Head of caudate nucleus (tissue), 42 donors: ENCODE measurements around the gene NR6A1.

ENCODE experiments used
- DNase-seq, 42 donors: peaks; one replicate each; pipeline versions ENCODE4 v3.0.0 to v3.0.0-alpha.2; 2020 to 2021; ENCODE audit warnings: mixed read lengths in 7 of 42
- intact Hi-C: fragments of 100-400 bp; cut with DNase I; formaldehyde crosslinking; loops from one replicate; pipeline ENCODE4 v1.15.0; 2022

NR6A1 gene

DNA sequence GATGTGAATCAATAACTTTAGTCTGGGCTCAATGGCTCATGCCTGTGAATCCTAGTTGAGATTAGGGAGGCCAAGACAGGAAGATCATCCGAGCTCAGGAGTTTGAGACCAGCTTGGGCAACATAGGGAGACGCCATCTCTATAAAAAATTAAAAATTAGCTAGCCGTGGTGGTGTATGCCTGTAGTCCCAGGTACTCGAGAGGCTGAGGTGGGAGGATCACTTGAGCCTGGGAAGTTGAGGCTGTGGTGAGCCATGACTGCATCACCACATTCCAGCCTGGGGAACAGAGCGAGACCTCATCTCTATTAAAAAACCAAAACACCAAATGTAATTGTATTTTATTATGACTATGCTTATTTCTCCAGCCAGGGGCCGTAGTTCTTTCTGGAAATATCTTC is 194.4 kb downstream of the NR6A1 start:
- DNase-seq = no peak
- intact Hi-C loops = no loop called here

DNA sequence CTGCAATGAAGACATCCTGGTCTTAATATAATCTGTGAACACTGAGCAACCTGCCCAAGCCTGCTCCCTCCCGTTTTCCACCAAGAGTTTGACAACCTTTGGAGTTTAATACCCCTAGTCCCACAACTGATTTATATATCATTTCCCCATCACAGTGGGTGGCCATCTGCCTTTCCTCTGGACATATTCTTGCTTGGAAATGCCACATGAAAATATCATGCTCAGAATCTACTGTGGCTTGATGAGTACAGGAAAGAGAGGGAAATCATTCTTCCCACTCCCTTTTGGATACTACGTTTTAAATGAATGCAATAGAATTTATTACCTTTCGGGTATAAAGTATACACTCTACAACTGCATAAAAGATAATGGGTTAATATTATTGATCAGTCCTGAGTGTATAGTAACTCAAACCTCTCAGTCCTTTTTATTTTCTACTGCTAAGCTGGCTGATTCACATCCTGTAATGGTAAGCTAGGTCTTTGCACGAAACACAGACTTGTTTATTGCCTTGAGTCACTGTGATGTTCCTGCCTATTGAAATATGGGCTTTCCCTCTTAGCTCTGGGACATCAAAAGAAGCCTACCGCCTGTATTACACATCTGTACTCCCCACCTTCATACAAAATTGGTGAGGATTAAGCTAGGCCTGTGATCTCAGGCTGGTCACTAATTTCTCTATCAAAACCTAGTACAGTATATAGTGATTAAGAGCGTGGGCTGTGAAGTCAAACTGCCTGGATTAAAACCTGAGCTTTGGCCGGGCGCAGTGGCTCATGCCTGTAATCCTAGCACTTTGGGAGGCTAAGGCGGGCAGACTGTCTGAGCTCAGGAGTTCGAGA is 196.4 kb downstream of the NR6A1 start:
- DNase-seq = no peak
- intact Hi-C loops = no loop called here

DNA sequence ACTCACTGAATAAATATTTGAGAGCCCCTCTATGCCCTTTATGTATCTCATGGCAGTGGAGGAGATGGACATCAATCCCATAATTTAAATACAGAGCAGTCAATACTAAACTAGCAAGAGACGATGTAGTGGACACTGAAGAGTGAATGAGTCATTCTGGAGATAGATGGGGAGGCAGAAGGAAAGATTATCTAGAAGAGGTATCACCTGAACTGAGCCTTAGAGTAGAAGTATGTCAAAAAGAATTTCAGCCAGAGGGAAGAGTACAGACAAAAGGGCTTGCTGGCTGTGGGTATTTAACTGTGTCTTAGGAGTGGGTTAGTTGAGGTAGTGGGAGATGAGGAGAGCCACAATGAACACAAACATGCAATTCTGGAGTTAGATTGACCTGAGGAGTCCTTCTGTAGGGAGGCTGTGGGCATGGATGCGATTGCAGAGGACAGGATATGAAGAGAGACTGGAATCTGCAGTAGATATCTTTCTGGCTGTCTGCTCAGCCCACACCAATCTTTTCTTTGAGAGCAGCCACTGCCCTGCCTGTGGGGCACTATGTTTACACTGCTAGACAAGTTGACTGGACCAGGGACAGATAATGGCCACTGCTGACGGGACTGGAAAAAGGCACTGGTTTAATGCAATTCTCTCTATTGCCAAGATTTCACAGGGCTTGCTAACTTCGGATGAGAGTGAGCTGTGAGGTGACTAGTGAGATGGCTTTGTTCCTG is 200.0 kb downstream of the NR6A1 start:
- no peak for DNase-seq
- intact Hi-C loops = no loop called here

- DNase-seq = no peak
- intact Hi-C loops = no loop called here
Observed at GRCh38 chr9:124569942-124570341, 201.2 kb downstream of the NR6A1 start.

GRCh38 chr9:124567362-124567761 is 203.7 kb downstream of the NR6A1 start:
- DNase-seq = no peak
- intact Hi-C loops = no loop called here

DNA sequence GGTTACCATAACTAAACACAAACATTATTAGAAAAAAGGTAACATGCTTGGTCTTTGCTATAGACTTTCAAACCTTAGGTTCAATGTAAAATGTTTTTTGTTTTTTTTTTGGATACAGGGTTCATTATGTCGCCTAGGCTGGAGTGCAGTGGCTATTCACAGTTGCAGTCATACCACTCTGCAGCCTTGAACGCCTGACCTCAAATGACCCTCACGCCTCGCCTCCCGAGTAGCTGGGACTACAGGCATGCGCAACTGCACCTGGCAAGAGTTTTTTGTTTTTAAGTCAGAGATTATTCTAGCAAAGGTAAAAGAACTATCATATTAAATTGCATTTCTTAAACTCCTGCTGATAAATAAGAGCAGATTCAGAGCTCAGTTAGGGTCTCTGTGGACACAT is 208.8 kb downstream of the NR6A1 start:
- intact Hi-C loops = no loop called here
- peak in 1 of 42 donors; percentile 9 for DNase-seq

GRCh38 chr9:124559871-124560270 is 211.2 kb downstream of the NR6A1 start:
- intact Hi-C loops = no loop called here
- no peak for DNase-seq

- no peak for DNase-seq
- intact Hi-C loops = no loop called here
Observed at GRCh38 chr9:124558777-124559470, 212.2 kb downstream of the NR6A1 start.

- intact Hi-C loops = no loop called here
- no peak for DNase-seq
Observed at GRCh38 chr9:124557895-124558294, 213.2 kb downstream of the NR6A1 start.

- DNase-seq = no peak
- intact Hi-C loops = no loop called here
Observed at GRCh38 chr9:124555043-124555442, 216.1 kb downstream of the NR6A1 start.

- intact Hi-C loops = no loop called here
Observed at GRCh38 chr9:124553738-124554137, 217.4 kb downstream of the NR6A1 start.

DNA sequence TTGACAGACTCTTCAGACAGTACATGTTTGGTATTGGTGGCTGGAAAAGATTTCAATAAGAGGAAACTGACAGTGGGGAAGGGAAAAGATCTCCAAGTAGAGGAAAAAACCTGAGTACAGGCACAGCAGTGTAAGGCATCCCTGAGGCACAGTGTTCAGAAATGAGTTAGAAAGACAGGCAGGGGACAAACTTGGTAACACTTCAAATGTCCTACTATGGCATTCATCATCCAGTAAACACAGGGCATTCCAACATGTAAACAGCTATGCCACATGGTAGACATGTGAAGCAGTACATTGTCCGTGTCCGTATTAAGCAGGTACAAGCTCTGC is 218.9 kb downstream of the NR6A1 start:
- no peak for DNase-seq
- intact Hi-C loops = no loop called here

More at GRCh38 chr9:124553738-124554137, 217.4 kb downstream of the NR6A1 start:
- no peak for DNase-seq

DNA sequence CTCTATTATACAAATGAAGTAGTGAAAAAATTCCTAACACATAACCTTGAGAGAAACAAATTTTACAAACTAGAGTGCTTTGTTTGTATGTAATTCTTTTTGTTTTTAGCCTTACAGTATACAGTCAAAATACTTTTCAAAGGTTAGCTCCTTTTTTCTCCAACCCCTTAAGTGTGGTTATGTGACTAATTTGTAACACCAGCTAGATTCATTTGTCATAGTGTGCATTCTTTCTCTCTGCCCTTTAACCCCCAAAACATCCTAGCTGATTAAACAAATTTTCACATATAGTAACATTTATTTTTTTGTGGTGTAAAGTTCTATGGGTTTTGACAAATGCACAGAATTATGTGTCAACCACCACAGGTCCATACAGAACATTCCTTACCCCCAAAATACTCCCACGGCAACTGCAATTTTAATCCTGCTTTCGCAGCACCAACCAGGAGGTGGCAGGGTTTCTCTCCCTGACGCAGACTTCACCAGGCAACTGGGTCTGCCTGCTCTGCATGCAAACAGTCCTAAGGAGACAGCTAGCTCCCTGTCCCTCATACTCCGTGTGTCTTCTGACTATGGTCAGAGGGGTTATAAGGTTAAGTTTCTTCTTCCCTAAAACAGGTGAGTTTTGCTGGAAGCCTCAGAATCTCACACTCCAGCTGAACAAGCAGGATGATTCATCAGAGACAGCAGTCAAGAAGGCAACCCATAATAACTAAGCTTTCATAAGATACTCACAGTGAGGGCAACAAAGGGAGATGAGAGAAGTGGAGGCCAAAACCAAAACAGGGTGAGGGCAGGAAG is 219.4 kb downstream of the NR6A1 start:
- DNase-seq = peak; percentile 23 to 80 (median 62)
- intact Hi-C loops = no loop called here

GRCh38 chr9:124550072-124550471 is 221.0 kb downstream of the NR6A1 start:
- intact Hi-C loops = no loop called here
- DNase-seq = no peak

DNA sequence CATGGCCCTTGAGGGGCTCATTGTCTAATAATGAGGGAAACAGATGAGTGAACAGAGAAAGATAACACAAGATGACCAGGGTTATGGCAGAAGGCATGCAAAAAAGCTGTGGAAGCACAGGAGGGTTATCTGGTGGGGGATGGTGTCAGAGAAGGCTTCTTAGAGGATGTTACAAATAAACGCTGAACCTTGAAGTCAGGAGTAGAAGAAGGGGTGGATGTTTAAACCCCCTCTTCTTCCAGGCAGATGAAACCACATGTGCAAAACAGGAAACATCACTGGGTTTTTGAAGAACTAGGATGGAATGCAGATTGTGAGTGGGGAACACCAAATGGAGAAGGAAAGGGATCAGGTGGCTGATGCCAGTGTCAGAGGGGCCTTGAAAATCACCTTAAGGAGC is 222.1 kb downstream of the NR6A1 start:
- intact Hi-C loops = no loop called here
- no peak for DNase-seq

DNA sequence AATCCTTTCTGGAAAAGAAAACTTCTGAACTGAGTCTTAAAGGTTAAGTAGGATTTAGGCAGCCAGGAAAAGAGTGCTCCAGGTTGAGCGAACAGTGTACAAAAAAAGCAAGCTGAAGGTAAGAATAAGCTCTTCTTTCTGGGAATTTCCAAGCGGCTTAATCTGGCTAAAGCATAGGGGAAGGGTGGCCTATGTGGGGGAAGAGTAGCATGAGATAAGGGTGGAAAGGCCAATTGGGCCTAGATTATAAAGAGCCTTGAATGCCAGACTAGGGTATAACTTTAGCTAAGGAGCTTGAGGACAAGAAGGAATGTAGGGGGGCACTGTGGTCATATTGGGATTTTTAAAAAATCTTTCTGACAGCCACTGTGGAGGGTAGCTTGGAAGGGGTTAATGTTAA is 226.6 kb downstream of the NR6A1 start:
- no peak for DNase-seq
- intact Hi-C loops = no loop called here

GRCh38 chr9:124541824-124542223 is 229.3 kb downstream of the NR6A1 start:
- no peak for DNase-seq
- intact Hi-C loops = no loop called here

DNA sequence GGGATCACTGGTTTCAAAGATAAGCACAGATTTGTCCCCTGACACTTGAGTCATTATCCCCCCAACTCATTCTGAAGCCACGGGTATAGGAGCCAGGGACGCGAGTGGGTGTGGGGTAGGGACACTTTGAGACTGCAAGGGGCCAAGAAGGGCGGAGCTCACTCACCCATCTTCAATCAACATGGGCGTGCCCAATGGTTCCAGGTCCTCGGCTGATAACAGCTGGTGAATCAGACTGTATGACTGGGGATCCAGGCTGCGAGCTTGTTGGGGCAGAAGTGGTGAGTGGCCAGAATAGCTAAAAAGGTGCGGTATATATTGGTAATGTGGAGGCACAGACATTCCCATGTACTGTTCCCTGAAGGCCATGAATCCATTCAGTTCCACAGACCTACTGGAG is 233.2 kb downstream of the NR6A1 start:
- DNase-seq = no peak
- intact Hi-C loops = loop anchor here (5.0 to 10.0 kb wide), 2 partner anchors 63 to 121 kb away; partner anchors contain the start of gene PSMB7

- no peak for DNase-seq
- intact Hi-C loops = loop anchor here (5.0 to 10.0 kb wide), 2 partner anchors 61 to 119 kb away; partner anchors contain the start of gene PSMB7
Observed at GRCh38 chr9:124535846-124536245, 235.3 kb downstream of the NR6A1 start.
